Measurements from ENCODE around the gene TAX1BP3. TPM values are rescaled to one million over a fixed set of nuclear protein-coding genes. Genes with fewer than 3 reads are reported as not detected.

TAX1BP3 gene
- total and polyA plus RNA-seq, 9 of the 15 experiments (the other 6 are each of a cell fraction or from before 2014, with no cell fraction given) = 0.99 to 14.5 (median 6.2) TPM

DNA sequence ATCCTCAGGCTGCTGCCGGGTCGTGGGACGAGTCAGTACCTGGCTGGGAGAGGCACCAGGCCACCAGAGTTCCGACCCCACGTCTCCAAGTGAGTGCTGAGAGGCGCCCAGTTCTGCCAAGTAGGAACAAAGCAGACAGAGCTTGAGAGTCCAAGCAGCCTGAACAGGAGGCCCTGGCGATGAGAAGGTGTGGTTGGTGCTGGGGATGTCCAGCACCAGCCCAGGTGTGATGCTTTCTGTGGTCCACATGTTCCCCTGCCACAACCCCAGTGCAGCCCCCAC lies 10.8 kb downstream of the TAX1BP3 start (continued):
- TF ChIP-seq EGR1 (conservative IDR thresholded peaks at IDR 0.05) = no peak
- TF ChIP-seq NCOA2 (IDR thresholded peaks at IDR 0.05; ENCODE audit: partially characterized antibody in 2 of 2) = no peak
- no peak for TF ChIP-seq MTA2 (IDR thresholded peaks at IDR 0.05; ENCODE audit: low read depth)
- no peak for TF ChIP-seq GATAD2A (IDR thresholded peaks at IDR 0.05)
- no peak for TF ChIP-seq TEAD4 (IDR thresholded peaks at IDR 0.05; ENCODE audit: low read length)
- TF ChIP-seq TEAD4 (CRISPR knock-in tag; IDR thresholded peaks at IDR 0.05; ENCODE audit: borderline replicate concordance) = no peak
- no peak for TF ChIP-seq SP2 (IDR thresholded peaks at IDR 0.05; ENCODE audit: extremely low read depth, low read depth, low read length, poor library complexity, severe bottlenecking)
- no peak for TF ChIP-seq SMARCB1 (IDR thresholded peaks at IDR 0.05; ENCODE audit: insufficient read length, low read depth)

DNA sequence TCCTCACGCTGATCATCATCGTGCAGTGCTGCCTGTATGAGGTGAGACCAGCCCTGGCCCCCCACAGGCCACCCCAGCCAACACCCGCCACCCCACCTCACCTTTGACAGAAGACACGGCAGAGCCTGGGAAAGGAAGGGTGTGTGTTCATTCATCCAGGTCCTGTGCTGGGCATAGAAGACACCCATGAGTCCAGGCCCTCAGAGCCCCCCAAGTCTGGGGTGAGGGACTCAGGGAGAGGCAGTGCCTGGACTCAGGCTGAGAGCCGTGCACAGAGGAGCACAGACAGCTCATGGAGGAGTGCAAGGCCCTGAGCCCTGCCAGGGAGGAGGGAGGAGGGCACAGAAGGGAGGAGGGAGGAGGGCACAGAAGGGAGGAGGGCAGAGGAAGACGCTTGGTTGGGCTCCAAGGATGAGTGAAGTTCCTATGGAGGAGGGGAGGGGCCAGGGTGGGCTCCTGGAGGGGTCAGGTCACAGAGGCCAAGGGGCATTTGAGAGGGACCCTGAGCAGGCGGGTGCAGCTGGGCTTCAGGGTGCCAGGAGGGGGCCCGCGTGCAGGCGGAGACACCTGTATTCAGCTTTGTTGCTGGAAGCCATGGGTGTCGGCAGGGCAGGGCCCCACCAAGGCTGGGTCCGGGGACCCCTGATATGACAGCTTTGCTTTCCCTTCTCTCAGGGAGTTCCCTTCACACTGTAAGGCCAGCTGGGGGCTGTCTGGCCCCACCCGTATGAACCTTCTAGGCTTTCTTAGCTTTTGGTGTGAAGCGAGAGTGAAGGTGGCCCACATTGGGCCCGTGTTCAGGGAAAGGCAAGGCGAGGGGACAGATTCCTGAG lies 11.4 kb downstream of the TAX1BP3 start:
- no peak for ATAC-seq
- 70% methylated on average over 8 of the region's 16 CpGs for WGBS (ENCODE audit: insufficient coverage, low coverage, missing lambda C conversion rate)
- no peak for FAIRE-seq
- Histone ChIP-seq H3K4me3 (no peak overlapping the region), H3K79me2 (ENCODE audit: control insufficient read depth, insufficient read depth, low read length) (no peaks in the 10 kb centered on the region), H3K27me3 (ENCODE audit: control insufficient read depth in 2 of 2, insufficient read depth in 2 of 2, low read length in 2 of 2) (no peaks in the 10 kb centered on the region), H3K27ac (ENCODE audit: extremely low read depth, low read depth, low read length) (no peak overlapping the region), H3K36me3 (ENCODE audit: control insufficient read depth, insufficient read depth, low read length) (no peaks in the 10 kb centered on the region), H3K9me1 (ENCODE audit: control insufficient read depth, insufficient read depth, low read length) (no peaks in the 10 kb centered on the region), H3K9me3 (replicated peaks; ENCODE audit: control insufficient read depth, insufficient read depth, low read depth, low read length) (no peaks in the 10 kb centered on the region), H3K9ac (ENCODE audit: insufficient read depth in 1 of 2, low read depth in 2 of 2, low read length in 2 of 2) (peak overlapping the region in 1 of 2 experiments; percentile 45; a peak in 1 of 4 replicates), H3K4me1 (replicated peaks in 1 of 2; ENCODE audit: control insufficient read depth in 2 of 2, insufficient read depth in 2 of 2, low read length in 2 of 2) (peaks cover 0 to 30% of the 10 kb centered on the region in 2 experiments; a peak in 2 of 5 replicates), H2AFZ (ENCODE audit: low read depth, low read length) (no peak overlapping the region), H3K4me2 (ENCODE audit: insufficient read depth, low read length) (no peak overlapping the region), H4K20me1 (replicated peaks; ENCODE audit: control insufficient read depth, insufficient read depth, low read length) (no peaks in the 10 kb centered on the region)
- ChIA-PET POLR2A (no interaction called here), CTCF (ENCODE audit: low intra/inter-chr PET ratio) (no interaction called here)
- in situ Hi-C loops (cut with MboI) = no loop called here
- intact Hi-C loops (cut with micrococcal nuclease) = no loop called here
- TF ChIP-seq, protein P1, sequence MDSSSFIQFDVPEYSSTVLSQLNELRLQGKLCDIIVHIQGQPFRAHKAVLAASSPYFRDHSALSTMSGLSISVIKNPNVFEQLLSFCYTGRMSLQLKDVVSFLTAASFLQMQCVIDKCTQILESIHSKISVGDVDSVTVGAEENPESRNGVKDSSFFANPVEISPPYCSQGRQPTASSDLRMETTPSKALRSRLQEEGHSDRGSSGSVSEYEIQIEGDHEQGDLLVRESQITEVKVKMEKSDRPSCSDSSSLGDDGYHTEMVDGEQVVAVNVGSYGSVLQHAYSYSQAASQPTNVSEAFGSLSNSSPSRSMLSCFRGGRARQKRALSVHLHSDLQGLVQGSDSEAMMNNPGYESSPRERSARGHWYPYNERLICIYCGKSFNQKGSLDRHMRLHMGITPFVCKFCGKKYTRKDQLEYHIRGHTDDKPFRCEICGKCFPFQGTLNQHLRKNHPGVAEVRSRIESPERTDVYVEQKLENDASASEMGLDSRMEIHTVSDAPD (CRISPR knock-in tag; IDR thresholded peaks at IDR 0.05) = no peak
- 0 out of 2 replicates have a peak, but pooled peaks have one; percentile 17 for TF ChIP-seq ZNF263 (CRISPR knock-in tag; IDR thresholded peaks at IDR 0.05; ENCODE audit: borderline replicate concordance)
- DNase-seq (ENCODE audit: extremely low read depth in 1 of 4, low spot score in 3 of 4) = no peak
- BruUV-seq (replicated peaks) = no TSS peak

All from K562 (cell line).